ENCODE measurements around the gene PIAS1.
"Not testable (repeated sequence)": the region's sequence is repeated elsewhere in the genome, so short reads cannot be mapped to it uniquely, and the experiment has no call there.

The PIAS1 gene

DNA sequence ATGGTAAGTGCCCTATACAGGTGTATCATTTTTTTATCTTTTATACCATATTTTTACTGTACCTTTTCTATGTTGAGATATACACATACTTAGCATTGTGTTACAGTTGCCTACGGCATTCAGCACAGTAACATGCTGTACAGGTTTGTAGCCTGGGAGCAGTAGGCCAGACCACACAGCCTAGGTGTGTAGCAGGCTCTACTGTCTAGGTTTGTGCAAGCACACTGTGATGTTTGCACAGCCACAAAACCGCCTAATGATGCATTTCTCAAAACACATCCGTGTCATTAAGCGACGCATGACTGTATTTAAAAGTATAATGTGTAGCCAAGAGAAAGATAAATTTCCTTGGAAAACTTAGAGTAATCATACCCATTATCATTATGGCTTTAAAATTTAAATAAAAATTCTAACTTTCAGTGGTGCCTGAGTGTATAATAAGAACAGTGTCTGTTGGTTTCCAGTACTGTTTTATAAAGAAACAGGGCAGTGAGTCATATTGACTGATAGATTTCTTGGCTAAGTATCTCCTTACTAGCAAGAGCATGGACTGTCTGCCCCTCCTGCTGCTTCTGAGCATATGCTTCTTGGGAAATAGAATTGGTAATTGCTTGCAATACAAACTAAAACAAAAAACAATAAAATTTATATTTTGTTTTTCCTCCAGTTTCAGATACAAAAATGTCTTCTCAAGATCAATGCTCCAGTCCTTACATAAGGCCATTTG, 132.7 kb downstream of the PIAS1 start:
- no peak for DNase-seq

DNA sequence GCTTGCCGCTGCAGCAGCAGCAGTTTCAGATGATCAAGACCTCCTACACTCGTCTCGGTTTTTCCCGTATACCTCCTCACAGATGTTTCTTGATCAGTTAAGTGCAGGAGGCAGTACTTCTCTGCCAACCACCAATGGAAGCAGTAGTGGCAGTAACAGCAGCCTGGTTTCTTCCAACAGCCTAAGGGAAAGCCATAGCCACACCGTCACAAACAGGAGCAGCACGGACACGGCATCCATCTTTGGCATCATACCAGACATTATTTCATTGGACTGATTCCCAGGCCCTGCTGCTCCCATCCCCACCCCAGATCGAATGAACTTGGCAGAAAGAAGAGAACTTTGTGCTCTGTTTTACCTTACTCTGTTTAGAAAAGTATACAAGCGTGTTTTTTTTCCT, 133.4 kb downstream of the PIAS1 start:
- DNase-seq = peak; percentile 27

DNA sequence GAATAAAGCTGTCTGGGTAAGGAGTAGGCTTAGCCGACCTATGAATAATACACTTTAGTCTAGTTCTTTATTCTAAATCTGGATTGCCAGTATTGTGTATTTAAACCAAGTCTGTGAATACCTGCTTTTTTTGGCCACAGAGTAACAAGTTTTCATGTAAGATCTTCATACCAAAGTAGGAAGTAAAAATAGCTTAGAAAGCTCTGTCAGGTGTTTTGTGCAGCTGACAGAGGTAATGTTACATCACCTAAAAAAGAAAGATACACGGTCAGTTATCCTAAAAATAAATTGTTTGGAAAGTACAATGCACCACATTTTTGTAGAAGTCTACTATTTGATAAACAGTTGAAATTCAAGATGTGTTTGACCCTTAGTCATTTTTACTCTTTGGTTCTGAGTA, 134.5 kb downstream of the PIAS1 start:
- DNase-seq = peak; percentile 54

DNA sequence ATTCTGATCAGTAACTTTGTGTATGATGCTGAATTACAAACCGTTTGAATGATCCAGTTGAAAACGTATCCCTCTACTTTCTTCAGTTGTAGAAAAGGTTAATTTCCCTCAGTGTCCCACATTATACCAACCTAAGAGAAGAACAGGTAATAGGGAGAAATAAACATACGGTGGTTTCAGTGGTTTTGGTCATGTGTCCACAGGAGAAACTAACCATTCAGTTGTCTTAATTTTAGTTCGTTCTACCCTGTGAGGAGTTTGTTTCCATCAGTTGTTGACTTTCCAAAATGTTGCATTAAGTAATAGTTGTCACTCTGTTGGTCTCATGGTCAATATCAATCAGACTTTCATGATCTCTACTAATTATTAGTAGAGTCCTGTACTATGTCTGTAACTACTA, 135.9 kb downstream of the PIAS1 start:
- no peak for DNase-seq

DNA sequence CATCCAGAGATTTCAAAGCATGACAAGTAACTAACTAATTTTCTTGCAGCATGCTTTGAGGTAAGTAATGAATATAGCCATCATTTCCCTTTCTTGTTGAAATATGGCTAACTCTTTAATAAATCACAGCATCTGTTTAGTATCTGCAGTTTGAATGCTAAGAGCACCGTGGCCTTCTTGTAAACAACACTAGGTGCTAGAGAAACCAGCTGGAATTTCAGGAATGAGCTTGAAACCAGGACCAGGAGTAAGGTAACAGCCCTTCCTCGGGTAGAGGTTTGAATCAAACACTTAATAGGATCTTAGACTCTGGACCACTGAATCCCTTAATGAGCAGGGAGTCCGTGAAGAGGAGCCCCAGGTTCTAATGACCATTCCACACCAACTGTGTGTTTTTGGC, 137.4 kb downstream of the PIAS1 start:
- no peak for DNase-seq

DNA sequence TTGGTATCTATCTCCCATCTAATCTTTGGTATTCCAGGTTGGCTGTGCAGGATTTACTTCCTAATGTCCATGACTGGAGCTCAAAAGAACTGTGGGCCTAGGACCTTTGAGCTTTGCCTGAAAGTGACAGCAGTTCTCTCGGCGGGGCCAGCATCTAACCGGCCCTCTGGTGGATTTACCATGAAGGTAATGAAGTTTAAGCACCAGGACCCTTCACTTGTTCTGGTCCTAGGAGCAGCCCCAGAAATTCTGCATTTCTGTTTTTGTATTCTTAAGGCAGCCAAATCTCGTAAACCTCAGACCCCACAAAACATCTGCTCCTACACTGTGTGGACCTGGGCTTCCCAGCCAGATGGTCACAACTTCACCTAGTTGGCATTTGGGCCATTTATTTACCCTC, 138.0 kb downstream of the PIAS1 start:
- DNase-seq = no peak

DNA sequence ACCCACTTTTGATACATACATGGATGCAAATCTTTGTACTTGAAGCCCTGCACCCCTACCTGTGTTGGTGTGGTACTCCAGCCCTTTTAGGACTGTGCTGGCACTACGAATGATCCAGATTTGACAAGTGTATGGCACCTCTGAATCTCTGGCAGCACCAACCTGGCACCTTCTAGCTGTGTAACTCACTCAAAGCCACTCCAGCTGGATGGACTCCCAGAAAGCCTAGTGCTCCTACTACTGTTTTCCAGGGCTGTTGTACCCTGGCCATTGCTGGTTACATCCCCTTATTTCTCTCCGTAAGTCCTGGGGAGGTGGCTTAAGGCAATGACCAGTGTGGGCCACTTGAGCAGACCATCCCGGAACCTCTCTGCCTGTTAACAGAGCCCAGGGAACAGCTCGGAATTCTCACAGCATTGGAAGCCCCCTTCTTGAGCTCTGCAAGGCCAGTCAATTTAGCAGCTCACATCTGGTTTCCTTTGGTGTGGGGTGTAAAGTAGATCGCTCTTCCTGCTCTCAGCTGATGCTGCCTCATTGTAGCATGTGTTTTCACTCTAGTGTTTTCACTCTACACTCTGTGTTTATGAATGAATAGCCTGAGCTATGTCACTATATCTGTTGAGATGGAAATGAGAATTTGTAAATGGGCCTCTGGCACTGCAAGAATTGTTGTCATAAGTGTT, 138.8 kb downstream of the PIAS1 start:
- no peak for DNase-seq

DNA sequence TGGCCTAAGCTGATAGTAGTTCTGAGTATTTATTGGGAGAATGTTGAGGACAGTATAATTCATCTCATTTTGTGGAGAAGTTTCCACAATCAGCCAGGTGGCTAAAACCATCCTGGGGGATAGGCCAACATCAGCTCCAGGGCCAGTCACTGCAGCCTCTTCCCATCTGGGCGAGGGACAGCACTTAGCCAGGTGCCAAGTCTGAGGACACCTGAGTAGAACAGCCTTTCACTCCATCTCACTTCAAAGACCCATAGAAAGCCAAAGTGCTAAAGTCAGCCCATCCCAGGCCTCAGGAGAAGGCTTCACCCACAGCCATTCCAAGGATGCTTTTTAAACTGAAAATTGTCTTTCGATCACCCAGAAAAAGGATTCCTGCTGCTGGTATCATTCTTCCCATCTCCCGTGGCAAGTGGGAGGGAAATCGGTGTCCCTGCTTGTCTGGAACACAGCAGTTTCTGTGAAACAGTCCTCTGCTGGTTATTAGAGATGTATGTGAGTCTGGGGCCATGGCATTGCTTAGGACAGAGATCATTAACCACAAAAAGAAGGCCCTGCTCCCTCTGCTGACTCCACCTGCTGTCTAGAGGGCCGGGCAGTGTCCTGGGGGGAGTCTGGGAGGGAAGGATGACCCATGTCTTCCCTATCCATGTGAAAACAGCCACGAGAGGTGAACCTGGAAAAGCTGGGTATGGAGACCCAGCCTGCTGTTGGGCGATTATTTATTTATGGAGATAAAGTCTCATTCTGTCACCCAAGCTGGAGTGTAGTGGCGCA, 141.4 kb downstream of the PIAS1 start:
- no peak for DNase-seq

DNA sequence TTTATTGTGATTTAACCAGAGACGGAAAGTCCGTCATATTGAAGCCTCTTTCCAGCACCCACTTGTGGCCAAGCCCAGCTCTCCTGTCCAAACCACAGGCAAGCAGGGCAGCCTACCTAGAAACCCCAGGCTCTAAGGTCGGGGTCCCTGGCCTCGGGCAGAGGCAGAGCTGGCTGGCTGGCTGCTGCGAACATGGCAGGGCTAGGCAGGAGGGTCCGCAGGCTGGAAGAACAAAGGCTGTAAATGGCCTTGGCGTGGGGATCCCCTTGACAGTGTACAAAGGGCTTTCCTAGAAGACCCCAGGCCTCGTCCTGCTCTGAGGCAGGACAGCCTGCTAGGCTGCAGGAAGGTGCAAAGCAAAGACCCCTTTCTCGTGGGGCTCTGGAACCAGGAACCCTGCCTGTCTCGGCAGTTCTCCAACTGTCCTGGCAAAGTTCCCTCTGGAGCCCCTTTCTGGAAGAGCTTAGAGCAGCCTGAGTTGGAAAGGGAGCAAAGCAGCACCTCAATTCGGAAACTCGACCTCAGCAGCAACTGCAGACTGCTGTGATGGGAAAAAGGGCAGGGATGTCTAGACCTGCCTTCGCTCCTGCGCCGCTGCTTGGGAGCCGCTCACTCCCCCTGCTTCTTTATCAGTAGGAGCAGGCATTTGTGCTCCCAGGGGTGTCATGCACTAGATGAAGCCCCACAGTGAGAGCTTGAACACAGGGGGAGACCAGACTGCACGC, 142.5 kb downstream of the PIAS1 start:
- no peak for DNase-seq

DNA sequence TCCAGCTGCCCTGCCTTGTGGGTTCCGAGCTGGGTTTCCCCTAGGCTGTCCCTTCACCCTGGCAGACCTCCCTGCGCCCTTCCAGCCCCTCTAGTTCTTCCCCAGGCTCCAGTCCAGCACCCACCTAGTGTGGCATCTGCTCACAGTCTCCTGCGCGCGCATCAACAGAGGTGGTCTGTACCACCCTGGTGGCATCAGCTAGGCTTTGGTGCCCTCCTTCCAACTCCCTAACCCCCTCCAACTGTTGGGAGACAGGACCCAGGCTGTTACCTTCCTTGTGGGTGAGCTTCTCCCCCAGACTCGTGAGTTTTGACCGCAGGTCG, 143.0 kb downstream of the PIAS1 start:
- DNase-seq = no peak

DNA sequence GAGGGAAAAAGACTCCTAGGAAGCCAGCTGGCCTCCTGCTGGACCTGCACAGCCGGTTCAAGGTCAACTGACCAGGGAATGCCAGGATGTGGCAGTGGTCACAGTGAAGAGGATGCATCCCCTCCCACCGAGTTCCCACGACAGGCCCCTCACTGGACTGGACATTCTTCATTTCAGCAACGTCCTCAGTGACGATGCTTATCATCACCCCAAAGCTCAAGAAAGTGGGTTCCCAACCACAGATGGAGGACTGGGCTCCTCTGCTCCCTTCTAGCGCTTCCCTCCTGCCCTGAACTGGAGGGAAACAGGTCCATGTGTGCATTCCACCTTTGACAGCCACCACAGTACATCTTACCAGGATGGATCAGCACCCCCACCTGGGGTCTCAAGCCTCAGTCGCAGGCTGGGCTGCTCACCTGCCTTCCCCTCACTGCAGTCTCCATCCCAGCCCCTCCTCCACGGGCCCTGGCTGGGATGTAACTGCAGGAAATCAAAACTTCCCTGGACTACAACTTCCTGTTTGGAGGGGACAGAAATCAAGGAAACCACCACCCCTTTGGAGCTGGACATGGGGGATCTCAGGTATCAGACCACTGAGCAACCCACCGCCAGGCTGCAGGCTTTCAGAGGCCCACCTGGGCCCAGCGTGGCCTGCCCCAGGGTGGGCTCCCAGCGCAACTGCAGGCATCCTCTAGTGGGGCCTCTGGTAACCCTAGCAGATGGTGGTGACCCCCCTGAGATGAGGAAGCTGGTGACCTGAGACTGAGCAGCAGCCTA, 143.7 kb downstream of the PIAS1 start:
- no peak for DNase-seq

DNA sequence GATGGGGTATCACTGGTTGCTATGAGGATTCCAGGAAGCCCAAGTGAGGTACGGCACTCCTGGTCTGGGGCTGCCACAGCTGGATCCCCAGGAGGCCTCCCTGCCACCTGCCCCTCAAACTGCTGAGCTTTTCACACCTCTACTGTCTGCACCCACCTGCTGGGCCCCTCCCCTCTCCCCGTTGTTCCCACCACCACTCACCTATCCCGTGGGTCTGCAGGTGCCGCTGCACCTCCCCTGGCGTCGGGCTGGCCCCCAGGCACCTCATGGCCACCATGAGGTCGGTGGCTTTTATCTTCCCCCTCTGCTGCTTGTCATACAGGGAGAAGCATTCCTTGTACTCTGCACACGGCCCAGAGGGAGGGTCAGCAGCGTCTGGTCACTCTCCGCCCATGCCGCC, 145.2 kb downstream of the PIAS1 start:
- DNase-seq = no peak

DNA sequence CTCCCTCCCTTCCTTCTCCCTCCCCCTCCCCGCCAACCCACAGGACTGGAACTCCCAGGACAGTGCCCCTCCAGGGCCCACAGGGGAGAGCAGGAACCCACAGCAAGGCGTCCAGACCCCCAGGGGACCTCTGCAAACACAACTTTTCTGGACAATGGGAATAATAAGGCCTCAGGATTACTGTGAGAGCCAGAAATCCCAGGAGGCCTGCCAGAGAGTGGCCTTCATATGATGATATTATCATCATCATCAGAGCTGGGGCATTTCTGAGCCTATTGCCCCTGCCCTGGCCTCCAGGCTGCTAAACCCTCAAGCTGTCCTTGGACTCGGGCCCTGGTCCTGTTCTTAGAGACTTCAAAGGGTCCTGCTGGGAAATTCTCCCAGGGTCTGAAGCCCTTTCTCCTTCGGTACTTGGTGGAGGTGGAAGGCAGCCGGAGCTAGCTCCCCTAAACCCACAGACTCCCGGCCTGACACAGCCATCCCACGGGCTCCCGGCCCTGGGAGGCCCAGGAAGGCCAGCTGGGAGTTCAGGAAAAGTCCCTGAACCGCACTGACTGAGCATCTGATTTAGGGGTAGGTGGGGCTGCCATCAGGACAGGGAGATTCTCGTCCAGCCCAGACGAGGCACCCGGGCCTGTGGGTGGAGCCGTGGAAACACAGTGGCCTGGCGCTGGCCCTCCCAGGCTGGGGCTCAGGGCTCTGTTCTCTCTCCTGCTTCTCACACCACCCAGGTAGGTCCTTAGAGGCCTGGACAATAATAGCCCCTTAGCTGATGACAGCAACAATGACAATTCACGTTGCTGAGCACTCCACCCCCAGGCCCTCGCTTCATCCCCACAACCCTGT, 146.1 kb downstream of the PIAS1 start:
- DNase-seq = no peak

DNA sequence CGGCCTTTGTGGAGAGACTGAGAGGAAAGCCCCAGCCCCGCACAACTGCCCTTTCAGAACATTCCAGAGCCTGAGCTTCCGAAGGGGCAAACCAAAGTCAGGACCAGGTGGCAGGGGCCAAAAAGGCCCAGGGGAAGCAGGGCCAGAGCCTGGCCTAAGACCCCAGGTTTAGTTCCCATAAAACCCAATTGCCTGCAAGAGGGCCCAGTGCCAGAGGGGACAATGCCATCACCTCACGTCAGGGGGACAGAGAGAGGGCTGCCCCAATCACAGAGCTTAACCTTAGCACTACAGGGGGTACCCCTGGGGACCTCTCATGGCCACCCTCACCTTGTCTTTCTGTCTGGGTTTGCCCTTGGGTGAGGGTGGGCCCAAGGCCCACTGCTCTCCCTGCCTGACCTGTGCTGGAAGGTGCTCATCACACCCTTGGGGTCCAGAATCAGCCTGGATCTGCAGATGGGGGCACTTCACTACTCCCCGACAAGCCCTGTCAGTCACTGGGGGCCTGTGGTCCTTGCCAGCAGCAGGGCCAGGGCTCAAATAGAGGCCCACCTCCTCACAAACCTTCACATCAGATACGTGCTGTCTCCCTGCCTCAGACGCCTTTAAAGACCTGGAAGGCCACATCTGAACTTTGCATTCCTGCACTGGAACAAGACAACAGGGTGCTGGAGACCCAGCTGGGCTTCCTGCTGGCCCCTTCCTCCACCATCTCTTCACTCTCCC, 147.2 kb downstream of the PIAS1 start:
- DNase-seq = no peak

DNA sequence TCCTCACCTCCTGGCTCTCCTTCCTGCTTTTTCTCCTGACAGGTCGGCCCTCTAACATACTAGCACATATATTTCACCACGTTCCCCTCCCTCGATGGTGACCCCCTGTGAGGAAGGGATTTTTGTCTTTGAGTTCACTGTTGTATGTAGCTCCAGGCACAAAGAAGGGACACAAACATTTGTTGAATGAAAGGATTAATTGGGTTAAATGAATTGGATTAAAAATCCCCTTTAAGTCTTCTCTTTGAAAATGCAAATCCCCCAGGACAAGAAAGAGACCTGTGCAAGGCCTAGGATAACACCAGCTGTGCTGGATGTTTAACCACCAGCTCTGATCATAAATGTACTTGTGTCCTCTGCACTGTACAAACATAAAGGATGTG, 147.8 kb downstream of the PIAS1 start:
- no peak for DNase-seq

DNA sequence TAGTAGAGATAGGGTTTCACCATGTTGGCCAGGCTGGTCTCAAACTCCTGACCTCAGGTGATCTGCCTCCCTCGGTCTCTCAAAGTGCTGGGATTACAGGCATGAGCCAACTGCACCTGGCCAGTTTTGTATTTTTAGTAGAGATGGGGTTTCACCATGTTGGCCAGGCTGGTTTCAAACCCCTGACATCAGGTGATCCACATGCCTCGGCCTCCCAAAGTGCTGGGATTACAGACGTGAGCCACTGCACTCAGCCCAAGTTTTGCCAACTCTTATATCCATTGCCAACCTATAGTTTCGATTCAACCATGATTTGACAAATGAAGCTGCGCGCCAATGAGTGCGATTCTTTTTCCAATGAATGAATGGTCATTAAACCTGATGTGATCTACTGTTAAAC, 148.9 kb downstream of the PIAS1 start:
- DNase-seq = not testable (repeated sequence)

DNA sequence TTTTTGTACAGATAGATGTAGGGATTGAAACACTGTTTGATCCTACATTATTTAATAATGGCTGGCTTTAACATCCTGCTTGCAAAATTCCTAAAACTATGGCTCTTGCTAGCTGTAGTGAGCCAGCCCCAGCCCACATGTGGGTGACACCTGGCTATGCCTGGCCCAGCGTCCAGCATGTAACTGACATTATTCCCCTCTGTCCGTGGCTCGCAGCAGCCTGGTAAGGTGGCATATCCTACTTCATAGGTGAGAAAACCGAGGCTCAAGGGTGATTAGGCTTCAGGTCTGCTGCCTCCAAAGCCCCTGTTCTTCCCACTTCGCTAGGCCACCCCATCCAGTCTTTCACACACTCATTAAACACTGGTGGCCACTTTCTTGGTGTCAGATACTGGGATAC, 149.4 kb downstream of the PIAS1 start:
- no peak for DNase-seq

DNA sequence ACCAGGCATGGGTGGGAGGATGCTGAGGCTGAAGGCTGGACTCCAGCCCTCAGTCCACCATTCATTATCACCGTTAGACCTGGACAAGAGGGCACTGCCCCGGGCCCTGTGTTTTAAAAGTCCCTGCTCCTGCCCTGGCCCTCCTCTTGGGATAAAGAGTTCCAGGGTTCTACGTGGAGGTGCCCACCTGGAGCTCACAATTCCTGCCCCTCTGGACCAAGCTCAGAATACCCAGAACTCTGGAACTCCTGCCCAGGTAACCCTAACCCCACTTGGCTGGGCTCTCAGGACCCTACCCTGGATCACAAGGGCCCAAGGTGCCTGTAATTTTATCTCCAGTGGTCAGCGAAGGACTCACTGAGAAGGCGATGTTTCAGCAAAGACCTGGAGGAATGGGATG, 149.8 kb downstream of the PIAS1 start:
- no peak for DNase-seq

DNA sequence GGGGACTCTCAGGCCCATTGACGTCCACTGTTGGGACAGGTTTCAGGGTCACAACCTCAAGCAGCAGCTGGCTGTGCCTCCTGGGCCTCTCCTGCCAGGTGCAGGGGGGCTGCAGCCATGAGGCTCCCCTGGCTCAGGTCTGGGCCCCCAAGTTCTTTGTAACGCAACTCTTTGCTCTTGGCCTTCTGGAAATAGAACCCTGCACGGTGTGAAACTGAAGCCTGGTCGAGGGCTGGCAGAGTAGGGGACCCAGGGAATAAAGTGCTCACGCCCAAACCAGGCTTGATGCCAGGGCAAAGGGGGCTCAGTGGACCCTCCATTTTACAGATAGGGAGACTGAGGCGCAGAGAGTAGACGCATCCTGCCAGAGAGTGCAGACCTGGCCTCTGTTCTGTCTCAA, 150.2 kb downstream of the PIAS1 start:
- no peak for DNase-seq

DNA sequence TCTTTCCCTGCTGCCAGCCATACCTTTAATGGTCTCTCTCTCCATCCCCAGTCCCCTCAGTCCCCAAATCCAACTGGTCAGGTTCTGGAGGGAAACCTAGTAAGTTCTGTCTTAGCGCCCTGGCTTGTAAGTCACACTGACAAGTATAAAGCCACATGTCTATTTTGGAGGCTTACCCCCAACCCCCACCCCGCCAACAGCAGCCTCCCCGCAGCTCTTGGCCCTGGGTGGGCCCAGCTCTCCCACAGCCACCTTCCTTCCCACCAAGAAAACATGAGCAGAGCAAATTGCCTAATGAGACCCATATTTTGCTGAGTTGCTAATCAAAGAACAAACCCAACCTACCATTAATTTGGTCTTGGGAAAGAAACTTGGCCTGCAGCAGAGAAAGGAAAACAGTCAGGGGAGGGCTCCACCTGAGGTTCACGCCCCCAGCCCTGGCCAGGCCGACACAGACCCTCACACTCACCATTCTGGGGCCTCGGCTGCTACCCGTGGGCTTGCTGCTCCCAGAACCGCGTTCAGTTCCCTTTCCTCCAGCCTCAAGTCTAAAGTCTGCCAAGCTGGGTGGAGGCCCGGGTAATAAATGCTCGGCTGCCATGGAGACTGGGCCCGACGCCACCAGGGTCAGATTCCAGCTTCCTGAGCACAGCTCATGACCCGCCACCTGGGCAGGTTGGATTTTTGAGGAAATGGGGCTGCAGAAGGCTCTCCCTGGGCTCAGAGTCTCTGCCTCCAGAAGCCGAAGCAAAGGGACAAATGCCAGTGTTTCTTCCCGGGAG, 150.9 kb downstream of the PIAS1 start, which contains the start of gene CALML4:
TSS of gene CALML4 (minus strand) at position 557 of the 782 bp plus-strand sequence. CDS start at position 472, 85 bp downstream.
- DNase-seq = no peak
